GM21447 (cell line): Measurements from ENCODE around the gene RPH3AL.
"Not testable (repeated sequence)": the region's sequence is repeated elsewhere in the genome, so short reads cannot be mapped to it uniquely, and the experiment has no call there.

Experiments used
- ATAC-seq: cut with Tn5 transposase; IDR thresholded peaks from one replicate; pipeline ENCODE4 v1.9.1; 2021; ENCODE audit not compliant: unreplicated experiment

Gene RPH3AL

DNA sequence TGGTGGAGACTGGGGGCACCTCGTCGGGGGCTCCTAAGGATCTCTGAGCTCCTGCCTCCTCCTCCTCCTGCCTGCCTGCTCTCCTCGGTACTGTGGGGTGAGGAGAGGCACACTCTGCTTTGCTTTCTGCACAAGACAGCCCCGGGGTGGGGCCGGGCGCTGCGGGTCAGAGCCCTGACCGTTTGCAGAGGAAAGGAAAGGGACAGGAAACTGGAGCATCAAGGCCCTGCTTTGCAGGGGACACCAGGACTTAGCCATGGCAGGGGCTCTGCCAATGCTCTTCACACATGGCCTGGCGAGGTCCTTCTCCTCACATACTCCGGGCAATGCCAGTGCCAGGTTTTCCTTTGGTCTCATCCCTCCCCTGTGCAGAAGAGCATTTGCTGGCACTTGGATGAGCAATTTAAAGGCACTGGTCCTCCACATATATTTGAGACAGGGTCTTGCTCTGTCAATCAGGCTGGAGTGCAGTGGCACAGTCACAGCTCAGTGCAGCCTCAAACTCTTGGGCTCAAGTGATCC lies 147.4 kb downstream of the RPH3AL start:
- ATAC-seq: no peak

DNA sequence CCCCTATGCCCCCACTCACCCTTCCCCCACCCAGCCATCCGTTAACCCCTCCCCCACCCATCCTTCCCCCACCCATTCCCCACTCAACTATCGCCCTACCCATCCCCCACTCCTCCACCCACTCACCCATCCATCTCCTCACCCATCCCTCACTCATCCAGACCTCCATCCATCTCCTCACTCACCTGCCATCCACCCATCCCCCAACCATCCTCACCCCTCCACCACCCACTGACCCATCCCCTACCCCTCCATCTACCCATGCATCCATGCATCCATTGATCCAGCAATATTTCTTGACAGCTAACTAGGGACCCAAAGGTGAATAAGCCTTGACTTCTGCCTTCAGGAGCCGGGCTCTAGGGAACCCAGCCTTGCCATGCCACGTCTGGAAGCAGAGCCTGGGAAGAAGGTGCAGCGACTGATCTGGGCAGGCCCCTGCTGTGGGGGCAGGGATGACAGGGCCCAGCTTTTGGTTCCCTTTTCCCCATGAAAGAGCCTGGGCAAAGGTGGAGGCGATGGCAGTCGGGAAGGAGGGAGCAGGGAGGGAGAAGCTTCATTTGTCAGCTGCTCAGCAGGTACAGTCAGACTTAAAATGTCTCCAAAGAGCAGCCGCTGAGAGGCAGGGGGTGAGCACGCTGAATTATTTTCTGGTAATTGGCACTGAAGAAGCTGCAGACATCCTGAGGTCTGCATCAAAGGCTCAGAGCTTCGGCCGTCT lies 148.0 kb downstream of the RPH3AL start:
- ATAC-seq: no peak

DNA sequence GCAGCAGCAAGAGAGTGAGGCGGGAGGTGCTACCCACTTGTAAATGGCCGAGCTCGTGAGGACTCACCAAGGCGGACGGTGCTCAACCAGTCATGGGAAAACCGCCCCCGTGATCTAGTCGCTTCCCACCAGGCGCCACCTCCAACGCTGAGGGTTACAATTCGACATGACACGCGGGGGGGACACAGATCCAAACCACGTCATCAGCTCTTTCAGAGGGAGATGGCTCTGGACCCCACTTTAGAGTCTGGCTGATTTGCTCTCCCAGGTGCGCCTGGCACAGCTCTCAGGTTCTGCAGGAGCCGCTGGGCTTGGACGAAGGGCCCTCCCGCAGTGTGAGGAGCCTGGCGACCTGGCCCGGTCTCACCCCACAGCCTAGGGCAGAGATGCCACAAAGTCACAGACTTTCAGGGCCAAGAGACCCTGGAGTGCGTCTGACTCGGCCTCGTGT lies 150.1 kb downstream of the RPH3AL start:
- no peak for ATAC-seq

DNA sequence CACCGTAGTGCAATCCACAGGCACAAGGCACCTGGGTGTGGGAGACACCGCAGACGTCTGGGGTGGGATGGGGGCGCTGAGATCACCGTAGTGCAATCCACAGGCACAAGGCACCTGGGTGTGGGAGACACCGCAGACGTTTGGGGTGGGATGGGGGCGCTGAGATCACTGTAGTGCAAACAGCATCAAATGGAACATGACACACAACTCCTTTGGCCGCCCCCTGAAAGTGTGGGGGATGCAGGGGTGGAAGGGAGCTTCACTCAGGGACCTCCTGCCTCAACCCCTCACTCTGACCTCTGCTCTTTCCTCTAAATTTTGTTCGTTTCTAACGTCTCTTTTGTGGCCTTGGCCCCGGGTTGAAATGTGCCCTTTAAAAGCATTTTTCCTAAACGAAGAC lies 150.9 kb downstream of the RPH3AL start:
- ATAC-seq: not testable (repeated sequence)

DNA sequence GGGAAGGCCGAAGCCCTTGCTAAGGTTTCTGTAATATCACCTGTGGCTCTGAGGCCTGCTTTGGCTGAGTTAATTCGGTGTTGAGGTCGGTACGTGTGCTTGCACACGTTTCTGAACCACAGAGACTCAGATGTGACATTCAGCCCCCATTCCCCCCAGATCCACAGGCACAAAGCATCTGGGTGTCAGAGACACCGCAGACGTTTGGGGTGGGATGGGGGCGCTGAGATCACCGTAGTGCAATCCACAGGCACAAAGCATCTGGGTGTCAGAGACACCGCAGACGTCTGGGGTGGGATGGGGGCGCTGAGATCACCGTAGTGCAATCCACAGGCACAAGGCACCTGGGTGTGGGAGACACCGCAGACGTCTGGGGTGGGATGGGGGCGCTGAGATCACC lies 151.3 kb downstream of the RPH3AL start:
- not testable (repeated sequence) for ATAC-seq

DNA sequence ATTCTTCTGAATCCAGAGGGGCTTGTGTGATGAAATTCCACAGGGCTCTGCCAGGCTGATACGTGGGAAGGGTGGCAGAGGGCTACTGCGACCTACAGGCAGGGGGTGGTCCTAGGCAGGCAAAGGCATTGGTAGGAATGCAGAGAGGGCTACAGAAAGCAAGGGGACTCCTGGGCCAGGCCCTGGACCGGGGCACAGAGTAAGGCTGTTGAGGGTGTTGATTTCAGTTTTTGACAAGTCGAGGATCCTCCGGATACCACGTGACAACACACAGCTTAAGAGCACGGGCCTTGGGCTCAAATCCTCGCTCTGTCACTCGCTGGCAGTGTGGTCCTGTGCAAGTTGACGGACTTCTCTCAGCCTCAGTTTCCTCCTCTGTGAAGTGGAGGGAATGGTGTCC lies 152.0 kb downstream of the RPH3AL start:
- ATAC-seq: no peak

DNA sequence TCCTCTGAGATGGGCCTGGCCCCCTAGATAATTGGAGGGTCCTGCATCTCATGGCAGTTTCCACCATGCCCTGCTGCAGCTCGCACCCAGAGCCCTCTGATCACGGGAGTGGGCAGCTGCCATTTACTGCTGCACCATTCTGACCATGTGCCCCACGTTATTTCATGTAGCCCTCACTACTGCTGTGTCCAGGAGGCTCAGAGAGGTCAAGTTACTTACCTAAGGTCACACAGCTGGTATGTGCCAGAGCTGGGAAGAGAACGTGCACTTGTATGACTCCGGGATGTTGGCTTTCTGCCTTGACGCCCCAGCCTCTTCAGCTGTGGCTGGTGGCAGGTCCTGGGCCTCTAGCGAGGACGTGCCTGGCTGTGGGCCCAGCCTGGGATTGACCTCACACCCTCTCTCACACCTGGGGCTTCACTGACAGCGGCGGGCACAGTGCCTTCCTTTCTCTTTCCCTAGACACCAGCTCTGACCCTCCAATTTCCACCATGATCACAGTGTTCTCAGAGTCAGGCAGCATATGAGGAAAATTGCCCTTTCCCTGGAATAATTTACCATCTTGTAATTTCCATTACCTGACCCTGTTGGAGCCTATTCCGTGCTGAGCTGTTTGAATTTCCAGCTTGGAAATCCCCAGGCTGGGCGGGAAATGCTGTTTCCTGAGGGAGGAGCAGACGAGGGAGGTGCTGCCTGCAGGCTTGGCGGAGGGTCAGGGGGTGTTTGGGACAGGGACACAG lies 152.6 kb downstream of the RPH3AL start:
- ATAC-seq: no peak

DNA sequence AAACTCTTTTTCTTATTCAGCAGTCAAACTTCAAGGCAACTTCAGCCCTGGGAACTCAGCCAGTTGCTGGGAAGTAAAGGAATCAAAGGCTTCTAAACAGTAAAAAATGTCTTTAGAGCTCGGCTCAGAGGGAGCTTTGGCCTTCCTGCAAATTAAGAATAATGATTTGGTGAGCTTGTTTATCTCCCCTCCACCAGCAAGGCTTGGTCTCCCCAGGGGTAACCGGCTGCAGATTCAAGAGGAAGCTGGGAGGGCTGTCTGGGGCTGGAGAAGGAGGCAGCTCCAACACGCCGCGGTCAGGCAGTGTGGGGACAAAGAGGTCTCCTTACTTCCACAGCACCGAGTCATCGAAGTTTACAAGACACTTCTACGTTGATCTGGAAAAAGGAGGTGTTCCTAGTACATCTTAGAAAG lies 153.4 kb downstream of the RPH3AL start:
- ATAC-seq: no peak

DNA sequence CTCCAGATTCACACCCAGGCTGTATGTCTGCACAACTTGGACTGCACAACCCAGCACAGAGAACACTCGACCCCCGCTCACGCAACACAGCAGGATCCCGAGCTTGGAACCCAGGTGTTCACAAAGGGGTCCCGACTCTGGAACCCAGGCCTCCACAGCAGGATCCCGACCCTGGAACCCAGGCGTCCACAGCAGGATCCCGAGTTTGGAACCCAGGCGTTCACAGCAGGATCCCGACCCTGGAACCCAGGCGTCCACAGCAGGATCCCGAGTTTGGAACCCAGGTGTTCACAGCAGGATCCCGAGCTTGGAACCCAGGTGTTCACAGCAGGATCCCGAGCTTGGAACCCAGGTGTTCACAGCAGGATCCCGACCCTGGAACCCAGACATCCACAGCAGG lies 154.4 kb downstream of the RPH3AL start:
- not testable (repeated sequence) for ATAC-seq

DNA sequence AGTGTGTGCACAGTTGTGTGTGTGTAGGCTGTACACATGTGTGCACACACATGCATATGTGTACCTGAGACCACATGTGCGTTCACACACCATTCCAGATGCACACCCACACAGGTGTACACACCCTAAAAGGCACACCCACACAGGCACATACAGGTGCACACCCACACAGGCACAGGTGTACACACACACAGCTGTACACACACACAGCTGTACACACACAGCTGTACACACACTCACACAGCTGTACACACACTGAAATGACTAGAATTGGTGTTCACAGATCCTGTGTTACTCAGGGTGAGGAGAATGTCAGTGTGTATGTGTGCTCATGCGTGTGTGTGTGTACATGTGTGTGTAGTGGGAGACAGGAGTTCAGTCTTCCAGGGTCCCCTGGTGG lies 155.3 kb downstream of the RPH3AL start:
- ATAC-seq: no peak

DNA sequence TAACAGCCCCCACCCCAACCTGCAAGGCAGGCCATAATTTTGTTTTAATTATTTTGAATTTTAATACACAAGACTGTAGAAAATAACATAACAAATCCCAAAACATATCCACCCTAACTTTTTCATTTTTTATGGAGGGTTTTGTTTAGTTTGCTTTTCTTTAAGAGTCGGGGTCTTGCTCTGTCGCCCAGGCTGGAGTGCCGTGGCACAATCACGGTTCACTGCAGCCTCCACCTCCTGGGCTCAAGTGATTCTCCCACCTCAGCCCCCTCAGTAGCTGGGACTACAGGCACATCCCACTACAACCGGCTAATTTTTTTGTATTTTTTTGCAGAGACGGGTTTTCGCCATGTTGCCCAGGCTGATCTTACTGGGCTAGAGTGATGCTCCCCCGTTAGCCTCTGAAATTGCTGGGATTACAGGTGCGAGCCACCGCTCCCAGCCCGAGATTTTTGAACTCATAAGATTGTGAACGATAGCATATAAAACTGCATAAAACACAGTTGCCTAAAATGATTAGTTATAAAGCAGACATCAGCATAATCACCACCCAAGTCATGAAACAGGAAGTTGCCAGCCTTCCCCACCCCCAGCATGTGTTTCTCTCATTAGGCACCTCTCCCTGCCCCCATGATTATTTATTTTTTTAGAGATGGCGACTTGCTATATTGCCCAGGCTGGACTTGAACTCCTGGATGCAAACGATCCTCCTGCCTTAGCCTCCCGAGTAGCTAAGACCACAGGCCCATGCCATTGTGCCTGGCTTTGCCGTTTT lies 157.6 kb downstream of the RPH3AL start:
- ATAC-seq: no peak

DNA sequence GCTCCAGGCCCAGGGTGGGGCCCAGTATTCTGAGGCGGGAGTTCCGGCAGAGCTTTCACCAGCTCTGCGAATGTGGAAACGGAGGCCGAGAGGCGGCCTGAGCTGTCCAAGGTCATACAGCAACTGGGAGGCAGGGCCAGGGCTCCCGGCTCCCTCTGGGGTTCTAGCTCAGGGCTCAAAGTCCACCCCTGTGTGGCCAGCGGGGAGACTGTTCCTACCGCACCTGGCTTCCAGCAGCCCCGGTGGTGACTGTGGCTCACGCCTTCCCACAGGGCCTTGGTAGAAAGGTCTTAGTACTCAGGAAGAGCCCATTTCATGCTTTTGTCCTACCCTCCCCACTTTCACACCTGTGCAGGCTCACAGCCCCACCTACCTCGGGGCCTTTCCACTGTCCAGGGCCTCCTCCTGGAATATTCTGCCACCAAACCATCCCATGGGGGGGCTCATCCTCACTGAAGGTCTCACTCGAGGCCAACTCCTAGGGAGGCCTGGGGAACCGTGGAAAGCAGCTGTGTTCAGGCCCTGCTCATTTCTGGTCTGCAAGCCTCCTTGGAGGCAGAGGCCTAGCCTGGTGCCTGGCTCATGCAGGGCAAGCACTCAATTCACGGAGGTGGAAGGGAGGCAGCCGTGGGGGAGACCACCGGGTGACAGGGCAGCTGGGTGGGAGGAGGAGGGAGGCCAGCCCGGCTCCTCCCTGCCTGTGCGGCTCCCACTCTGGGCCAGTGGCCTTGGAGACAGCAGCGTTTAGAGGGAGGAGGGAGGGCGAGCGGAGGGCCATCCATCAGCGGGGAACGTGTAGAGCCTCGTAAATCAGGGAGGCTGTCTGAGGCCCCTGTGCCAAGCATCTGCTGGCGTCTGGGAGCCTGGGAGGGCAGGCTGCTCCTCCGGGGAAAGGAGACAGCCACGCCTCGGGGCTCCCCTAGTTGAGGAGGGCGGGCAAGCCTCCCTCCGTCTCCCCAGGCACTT lies 158.5 kb downstream of the RPH3AL start:
- no peak for ATAC-seq

DNA sequence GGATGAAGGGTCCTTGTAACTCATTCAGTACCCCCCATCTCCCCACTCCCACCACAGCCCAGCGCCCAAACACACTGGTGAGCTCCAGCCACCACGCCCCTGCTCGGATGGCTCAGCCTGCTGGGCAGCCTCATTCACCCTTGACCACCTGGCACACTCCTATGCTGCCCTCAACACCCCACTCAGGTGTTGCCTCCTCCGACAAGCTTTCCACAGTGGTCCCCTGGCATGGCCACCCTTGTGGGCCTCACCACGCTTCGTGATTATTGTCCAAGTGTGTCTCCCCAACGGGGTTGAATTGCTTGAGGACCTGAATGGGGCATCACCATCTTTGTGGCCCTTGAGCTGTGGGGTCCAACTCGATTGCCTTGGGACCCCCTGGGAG lies 159.2 kb downstream of the RPH3AL start:
- ATAC-seq: no peak

DNA sequence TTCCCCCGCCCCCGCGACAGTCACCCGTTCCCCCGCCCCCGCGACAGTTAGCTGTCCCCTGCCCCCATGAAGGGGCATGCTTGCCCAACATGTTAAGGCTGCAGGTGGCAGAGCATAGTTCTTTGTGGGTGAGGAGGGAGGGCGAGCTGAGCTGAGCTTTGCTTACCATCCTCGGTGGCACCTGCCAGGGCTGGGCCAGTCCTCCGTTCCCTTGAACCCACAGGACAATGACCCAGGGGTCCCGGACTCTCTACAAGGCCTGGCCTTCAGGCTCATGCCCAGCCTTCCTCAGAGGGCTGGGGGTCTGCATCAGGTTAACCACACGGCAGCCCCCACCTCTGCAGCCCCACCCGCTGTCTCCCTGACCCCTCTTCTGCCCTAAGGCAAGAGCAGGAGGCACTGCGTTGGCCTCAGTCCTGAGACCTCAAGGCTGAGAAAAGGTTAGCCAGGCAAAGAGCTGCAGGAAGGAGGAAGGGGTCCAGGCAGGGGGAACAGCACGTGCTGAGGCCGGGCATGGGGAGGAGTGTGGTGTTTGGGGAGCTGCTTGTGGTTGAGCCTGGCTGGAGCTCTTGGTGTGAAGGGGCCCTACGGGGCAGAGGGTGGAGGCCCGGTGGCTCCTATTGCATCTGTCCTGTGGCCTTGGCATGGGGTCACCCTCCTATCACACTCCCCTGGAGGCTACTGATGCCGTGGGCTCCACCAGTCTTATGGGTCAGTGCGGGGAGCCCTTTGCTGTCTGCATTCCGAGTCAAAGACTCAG lies 159.8 kb downstream of the RPH3AL start:
- ATAC-seq: no peak

DNA sequence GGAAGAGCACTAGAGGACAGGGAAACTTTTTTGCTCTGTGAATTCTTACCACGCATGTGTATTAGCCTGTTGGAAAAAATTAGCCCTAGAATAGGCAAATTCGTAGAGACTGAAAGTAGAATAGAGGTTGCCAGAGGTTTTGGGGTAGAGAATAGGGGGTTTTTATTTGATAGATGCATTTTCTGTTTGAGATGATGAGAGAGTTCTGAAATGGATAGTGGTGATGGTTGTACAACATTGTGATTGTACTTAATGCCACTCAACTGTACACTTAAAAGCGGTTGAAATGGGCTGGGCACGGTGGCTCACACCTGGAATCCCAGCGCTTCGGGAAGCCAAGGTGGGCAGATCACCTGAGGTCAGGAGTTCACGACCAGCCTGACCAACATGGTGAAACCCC lies 163.2 kb downstream of the RPH3AL start:
- no peak for ATAC-seq

DNA sequence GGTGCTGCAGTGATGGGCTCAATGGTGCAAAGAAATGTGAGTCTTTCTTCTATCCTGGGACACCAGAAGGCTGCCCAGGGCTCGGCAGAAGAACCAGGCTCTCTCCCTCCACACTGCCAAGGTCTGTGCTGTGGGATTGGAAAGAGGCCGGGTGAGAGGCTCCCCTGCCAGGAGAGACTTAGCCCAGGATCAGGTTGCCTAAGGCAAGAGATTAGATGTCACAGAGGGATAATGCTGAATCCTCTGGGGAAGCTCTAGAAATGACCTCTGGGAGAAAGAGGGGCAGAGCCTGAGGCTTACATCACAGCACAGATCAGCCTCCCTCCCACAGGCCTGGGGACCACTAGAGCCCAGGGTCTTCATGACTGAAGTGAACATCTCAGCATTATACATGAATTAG lies 165.5 kb downstream of the RPH3AL start:
- ATAC-seq: no peak

DNA sequence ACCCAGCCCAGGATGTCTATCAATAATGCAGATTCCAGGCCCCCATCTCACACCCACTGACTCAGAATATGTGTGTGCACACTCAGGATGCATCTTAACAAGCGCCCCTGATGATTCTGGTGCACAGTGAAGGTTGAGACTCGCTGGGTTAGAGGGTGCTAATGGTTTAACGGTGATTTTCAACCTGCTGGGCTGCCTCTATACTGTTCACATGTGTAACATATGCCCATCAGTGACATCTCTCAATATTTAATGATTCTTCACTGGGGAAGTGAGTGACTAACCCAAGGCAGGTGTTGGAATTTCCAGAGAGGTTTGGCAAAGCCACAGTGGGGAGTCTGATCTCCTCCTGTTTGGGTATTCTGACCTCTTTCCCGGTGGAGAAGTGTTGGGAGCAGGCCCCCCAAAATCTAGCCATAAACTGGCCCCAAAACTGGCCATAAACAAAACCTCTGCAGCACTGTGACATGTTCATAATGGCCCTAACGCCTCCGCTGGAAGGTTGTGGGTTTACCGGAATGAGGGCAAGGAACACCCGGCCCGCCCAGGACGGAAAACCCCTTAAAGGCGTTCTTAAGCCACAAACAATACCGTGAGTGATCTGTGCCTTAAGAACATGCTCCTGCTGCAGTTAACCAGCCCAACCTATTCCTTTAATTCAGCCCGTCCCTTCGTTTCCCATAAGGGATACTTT lies 167.0 kb downstream of the RPH3AL start:
- no peak for ATAC-seq

DNA sequence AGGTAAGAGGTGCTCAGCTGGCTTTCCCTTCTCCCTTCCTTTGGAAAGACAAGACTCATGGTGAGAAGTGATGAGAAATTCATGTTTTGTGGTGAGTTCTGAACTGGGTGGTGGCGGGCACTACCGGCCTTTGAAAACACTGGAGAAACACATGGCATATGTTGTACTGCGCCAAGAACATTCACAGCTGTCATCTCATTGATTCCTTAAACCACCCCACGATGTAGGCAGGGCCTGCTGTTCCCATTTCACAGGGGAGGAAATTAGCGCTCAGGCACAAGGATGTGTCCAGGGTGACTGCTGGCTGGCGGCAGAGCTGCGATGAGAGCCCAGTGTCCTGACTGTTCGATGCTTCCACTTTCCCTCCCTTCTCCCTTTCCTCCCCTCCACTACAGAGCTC lies 169.6 kb downstream of the RPH3AL start:
- no peak for ATAC-seq
